CD4-positive, alpha-beta T cell treated with Interleukin-4 for 4 hours (primary cell): ENCODE measurements around the gene PPFIBP2.
A peak's percentile ranks its signal among the peaks of the same experiment; 100 is the strongest.
"Not testable (repeated sequence)": the region's sequence is repeated elsewhere in the genome, so short reads cannot be mapped to it uniquely, and the experiment has no call there.

ENCODE experiments used
- DNase-seq: peaks from one replicate; pipeline ENCODE4 v3.0.0-alpha.2; 2020

Gene PPFIBP2

GRCh38 chr11:7639643-7640025 lies 125.8 kb downstream of the PPFIBP2 start:
- no peak for DNase-seq

DNA sequence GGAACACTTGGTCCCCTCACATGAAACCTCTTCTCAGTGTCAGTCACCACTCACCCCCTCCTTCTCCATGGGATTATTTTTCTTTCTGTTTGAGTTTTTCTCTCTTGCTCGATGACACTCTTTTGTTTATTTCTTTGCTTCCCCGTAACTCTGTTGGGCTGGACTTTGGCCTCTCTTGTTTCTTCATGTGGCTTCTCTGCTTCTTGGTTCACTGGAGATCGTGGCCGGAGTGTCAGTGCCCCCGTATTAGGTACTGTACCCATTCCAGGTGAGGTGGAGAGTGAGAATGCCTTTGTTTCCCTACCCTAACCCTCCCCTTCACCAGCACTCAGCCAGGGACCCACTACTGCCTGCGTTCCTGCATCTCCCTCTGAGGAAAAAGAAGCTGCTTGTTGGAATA lies 127.0 kb downstream of the PPFIBP2 start:
- no peak for DNase-seq

DNA sequence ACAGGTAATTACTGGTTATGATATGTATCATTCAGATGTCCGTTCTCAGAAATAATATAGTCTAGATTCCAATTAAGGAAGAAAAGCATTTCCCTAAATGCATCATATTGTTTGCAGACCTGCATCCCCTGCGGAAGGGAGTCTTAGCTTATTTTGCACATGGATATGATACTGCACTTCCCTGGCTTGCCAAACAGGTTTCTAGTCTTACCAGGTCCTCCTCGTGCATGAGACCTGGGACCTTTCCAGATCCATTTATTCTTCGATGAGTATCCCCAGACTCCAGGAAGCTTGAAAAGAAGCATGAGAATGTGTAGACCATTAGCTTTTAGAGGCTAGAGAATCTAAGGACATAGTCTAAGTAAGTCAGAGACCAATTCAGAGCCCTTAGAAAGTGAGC lies 128.9 kb downstream of the PPFIBP2 start:
- no peak for DNase-seq

- no peak for DNase-seq
Measured at GRCh38 chr11:7643314-7643713, 129.5 kb downstream of the PPFIBP2 start.

DNA sequence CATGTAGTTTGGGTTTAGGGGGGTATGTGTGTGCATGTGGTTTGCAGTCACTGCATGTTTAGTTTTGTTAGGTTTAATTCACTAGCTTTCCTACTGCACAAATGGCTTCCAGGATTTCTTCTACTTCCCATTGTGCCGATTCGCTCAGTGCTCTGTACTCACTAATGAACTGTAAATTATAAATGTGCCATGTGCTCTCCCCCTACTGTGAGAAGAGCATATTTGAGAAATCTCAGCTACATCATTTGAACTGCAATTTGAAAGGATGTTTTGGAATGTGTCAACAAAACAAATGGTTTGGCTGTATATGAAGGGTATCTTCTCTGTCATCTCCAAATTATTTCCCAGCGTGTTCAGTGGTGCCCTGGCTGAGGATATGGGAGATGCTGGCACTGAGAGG lies 131.4 kb downstream of the PPFIBP2 start:
- DNase-seq: no peak

- DNase-seq: no peak
Measured at GRCh38 chr11:7646866-7647265, 133.1 kb downstream of the PPFIBP2 start.

GRCh38 chr11:7648264-7648663 lies 134.5 kb downstream of the PPFIBP2 start:
- no peak for DNase-seq

DNA sequence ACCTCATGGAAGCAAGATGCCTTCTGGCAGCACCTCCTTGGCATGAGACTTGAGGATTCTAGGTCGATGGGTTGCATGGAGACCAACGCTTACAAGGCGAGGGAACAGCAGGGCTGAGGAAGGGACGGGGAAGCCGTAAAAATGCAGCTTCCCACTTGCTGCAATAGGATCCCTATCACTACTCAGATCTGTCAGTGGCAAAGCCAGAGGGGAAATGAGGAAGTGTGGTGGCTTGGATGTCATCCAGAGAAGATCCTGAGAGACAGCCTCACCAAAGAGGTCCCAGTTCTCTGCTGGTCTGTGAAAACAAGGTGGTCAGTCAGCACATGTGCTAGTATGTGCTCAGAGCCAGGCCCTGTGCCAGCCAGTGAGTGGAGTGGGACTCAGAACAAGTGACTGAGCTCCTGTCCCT lies 137.3 kb downstream of the PPFIBP2 start:
- no peak for DNase-seq

- DNase-seq: no peak
Measured at GRCh38 chr11:7651700-7652099, 137.9 kb downstream of the PPFIBP2 start.

GRCh38 chr11:7654195-7654705 lies 140.5 kb downstream of the PPFIBP2 start:
- DNase-seq: no peak

DNA sequence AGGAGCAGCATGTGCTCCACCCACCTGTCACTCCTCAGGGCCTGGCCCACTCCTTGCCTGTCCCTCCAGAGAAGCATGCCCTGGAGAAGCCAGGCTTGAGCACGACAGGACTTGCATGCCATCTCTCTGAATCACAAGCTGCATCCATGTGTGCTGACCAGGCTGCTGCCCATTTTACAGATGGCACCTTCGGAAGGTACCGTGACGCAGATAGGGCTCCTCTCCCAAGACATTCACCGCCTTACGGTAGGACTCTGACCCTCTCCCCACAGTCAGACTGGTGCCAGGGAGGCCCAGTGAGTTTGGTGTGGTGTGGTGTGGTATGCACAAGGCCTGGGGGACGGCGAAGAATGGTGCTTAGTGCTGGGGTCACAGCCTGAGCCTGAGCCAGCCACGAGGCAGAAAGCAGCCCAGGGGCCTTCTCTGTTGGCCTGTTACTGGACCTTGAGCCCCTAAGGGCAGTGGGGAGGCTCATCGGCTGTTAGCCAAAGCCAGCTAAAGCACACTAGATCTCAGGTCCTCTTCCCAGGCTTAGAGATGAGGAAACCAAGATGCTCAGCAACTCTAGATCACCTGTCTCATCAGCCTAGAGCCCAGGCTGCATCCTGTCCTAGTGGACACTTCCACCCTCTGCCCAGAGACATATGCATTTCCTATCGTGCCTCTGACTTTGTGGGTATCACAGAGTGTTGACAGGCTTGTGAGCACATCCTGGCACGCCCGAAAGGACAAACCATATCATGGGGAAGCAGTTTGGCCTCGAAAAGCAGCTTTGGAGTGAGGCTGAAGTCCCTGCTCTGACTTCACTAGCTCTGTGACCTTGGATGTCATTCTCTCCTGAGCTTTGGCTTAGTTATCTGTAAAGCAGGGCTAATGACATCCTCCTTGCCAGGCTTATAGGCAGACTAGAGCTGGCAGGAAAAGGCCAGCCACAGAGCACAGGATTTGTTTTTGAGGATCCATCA lies 141.7 kb downstream of the PPFIBP2 start:
- DNase-seq: no peak

GRCh38 chr11:7656704-7657103 lies 142.9 kb downstream of the PPFIBP2 start:
- DNase-seq: no peak

GRCh38 chr11:7657306-7658025 lies 143.7 kb downstream of the PPFIBP2 start:
- DNase-seq: peak; percentile 18

GRCh38 chr11:7663531-7663930 lies 149.7 kb downstream of the PPFIBP2 start:
- not testable (repeated sequence) for DNase-seq

- DNase-seq: no peak
Measured at GRCh38 chr11:7664867-7665266, 151.1 kb downstream of the PPFIBP2 start.

- peak; percentile 57 for DNase-seq
Measured at GRCh38 chr11:7665473-7666291, 151.9 kb downstream of the PPFIBP2 start.

DNA sequence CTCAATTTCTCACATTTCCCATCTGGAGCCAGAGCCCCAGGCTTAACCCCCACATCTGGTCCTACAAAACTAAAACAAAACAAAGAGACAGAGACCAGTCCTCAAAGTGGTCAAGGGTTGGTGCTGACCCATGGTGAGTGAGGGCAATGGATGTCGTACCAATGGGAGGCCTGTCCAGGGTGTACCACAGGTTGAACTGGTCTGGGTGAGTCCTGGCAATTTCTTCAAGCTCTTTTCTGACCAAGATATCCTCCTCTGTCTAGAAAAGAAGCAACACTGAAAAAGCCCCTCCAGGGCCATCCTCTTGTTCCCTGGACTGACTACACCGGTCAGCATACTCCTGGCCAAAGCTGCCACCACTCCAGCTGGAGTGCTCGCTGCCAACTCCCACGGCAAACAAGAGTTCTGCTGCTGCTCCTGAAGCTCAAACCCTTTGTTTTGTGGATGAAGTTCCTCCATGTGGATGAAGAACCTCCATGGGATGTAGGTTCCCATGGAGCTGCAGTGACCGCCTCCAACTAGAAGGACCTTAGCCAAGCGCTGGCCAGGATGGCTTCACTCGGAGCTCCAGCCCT lies 152.6 kb downstream of the PPFIBP2 start:
- DNase-seq: no peak

GRCh38 chr11:7667460-7667859 lies 153.7 kb downstream of the PPFIBP2 start:
- DNase-seq: no peak

DNA sequence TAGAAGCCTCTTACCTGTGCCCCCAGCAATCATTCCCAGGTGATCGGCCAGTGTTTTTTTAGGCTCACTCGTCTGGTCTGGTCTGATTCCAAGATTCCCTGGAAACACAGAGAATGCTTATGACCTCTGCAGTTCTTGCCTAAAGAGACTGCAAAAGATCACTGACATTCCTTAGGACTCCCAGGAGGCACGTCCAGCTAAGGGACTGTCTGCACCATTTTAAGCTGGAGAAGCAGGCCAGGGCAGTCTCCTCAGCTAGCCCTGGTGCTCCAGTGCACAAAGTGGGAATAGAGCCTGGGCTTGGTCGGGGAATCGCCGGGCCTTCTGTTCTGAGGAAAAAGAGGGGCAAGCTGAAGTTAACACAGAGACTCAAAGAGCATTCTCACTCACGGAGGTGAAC lies 154.7 kb downstream of the PPFIBP2 start:
- DNase-seq: no peak

- no peak for DNase-seq
Measured at GRCh38 chr11:7668911-7669310, 155.1 kb downstream of the PPFIBP2 start.

DNA sequence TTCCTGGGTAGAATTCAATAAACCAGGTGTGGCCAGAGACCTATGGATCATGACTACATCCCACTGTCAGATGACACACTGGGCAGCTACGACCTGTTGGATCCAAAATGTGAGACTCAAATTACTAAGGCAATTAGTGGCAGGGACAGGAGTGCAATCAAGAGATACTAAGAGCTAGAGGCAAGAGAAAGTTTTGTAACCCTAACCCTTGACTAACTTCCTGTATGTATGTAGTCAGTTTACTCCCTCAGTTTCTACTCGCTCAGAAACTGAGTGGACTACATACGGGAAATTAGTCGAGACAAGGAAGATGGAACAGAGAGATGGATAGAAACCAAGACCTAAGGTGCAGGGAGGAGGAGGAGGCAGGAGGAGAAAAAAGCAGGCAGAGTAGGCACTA lies 156.8 kb downstream of the PPFIBP2 start:
- no peak for DNase-seq

- DNase-seq: no peak
Measured at GRCh38 chr11:7671347-7672215, 157.8 kb downstream of the PPFIBP2 start.
